Measurements from ENCODE around the gene OR2A14.

GRCh38 chr7:144137501-144137900 is 14.5 kb downstream of the OR2A14 start:
- no peak for TF ChIP-seq EZH2 (IDR thresholded peaks at IDR 0.05; ENCODE audit: low read length)
- TF ChIP-seq, protein P1, sequence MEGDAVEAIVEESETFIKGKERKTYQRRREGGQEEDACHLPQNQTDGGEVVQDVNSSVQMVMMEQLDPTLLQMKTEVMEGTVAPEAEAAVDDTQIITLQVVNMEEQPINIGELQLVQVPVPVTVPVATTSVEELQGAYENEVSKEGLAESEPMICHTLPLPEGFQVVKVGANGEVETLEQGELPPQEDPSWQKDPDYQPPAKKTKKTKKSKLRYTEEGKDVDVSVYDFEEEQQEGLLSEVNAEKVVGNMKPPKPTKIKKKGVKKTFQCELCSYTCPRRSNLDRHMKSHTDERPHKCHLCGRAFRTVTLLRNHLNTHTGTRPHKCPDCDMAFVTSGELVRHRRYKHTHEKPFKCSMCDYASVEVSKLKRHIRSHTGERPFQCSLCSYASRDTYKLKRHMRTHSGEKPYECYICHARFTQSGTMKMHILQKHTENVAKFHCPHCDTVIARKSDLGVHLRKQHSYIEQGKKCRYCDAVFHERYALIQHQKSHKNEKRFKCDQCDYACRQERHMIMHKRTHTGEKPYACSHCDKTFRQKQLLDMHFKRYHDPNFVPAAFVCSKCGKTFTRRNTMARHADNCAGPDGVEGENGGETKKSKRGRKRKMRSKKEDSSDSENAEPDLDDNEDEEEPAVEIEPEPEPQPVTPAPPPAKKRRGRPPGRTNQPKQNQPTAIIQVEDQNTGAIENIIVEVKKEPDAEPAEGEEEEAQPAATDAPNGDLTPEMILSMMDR (optimal IDR thresholded peaks at IDR 0.05 in 1 of 3, IDR thresholded peaks at IDR 0.05 in 1 of 3, conservative IDR thresholded peaks at IDR 0.05 in 1 of 3; ENCODE audit: extremely low read depth in 1 of 3, insufficient read depth in 2 of 3, low read length in 3 of 3) = no peak

Data from keratinocyte (primary cell).